T-helper 22 cell (primary cell): ENCODE results near the gene SERF2.
"Not testable (repeated sequence)": the region's sequence is repeated elsewhere in the genome, so short reads cannot be mapped to it uniquely, and the experiment has no call there.

ENCODE experiments used
- DNase-seq: peaks from one replicate; pipeline ENCODE4 v3.0.0-alpha.2; 2020; ENCODE audit warnings: low read depth

SERF2 gene

DNA sequence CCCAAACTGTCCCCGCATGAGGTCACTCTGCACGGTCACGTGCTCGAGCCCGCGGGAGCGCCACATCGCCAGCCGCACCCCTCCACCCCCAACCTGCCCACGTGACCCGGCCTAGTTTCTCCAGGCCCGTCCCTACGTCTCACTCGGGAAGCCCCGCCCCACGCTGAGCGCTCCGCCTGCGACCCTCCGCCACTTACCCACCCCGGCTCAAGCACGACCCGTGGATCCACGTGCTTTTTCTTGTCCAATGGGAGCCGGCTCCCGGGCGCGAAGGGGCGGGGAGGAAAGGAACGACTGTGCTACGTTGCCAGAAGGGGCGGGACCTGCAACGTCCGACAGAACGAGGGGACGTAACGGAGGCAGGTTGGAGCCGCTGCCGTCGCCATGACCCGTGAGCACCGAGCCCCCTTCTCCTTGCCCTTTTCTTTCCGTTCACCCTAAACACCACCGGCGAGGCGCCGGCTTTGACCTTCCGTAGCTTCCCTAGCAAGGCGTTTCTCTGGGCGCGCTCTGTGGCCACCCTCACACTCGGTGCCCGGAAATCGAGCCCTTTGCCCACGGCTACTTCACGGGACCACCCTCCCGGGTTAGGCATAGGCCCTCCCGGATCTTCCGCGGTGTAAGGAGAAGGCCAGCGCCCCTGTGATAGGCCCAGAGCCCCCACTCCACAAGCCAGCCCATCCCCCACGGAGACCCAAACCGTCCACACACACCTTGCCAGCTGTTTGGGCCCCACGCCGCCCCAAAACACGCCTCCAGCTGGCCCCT is at the start of gene SERF2:
Gene SERF2, plus strand, starts transcription at position 328 of the 768 bp plus-strand sequence. Its CDS starts 57 bp downstream, at position 385.
- DNase-seq = peak; percentile 99

- peak; percentile 78 for DNase-seq
These were observed 45.7 kb upstream of the SERF2 start, which contains the start of gene PDIA3 for GRCh38 chr15:43746245-43746902. TSS of gene PDIA3 (plus strand) at chr15:43746438. CDS start at chr15:43746540, 102 bp downstream.

- not testable (repeated sequence) for DNase-seq
These were observed 45.2 kb upstream of the SERF2 start for GRCh38 chr15:43746903-43747309.

GRCh38 chr15:43748376-43748775 is 43.7 kb upstream of the SERF2 start:
- DNase-seq = no peak

DNA sequence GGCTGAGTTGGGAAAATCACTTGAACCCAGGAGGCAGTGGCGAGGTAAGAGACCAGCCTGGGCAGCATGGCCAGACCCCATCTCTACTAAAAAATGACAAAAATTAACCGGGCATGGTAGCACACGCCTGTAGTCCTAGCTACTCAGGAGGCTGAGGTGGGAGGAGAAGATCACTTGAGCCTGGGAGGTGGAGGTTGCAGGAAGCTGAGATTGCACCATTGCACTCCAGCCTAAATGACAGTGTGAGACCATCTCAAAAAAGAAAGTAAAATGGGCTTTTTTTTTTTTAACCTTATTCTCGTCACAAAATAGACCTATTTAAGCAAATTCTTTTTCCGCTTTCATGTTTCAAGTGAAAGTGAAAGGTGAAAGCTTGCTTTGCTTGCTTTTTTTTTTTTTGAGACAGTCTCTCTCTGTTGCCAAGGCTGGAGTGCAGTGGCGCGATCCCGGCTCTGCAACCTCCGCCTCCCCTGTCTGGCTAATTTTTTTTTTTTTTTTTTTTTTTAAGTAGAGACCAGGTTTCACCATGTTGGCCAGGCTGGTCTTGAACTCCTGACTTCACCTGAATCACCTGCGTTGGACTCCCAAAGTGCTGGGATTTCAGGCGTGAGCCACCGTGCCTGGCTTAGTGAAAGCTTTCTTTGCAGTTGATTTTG is 42.3 kb upstream of the SERF2 start:
- DNase-seq = peak; percentile 30

GRCh38 chr15:43751885-43752284 is 40.2 kb upstream of the SERF2 start:
- DNase-seq = no peak

GRCh38 chr15:43762824-43763223 is 29.3 kb upstream of the SERF2 start:
- DNase-seq = no peak

DNA sequence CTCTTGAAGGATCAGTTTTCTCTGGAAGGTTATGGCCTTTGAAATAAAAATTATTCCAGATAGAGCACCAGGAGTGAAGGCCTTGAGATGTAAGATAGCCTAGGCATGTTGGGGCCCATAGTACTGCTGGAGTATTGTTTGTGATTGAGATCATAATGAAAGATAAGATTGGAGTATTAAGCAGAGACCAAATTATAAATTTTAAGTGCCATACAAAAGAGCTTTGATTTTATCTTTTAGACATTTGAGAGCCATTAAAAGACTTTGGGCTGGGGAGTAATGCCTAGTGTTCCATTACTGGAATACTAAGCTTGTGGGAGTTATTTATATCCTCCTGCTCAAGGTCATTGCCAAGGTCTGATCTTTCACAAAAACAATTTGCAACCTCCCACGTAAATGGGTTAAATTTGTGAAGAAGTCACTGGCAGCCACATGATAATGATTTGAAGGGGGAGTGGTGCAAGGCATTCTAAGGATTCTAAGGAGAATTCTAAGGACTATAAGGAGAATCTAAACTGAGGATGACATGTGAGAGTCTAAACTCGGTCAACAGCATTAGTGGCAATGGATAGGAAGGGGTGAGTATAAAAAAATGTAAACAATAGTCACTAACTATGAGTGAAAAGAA is 28.2 kb upstream of the SERF2 start:
- no peak for DNase-seq

DNA sequence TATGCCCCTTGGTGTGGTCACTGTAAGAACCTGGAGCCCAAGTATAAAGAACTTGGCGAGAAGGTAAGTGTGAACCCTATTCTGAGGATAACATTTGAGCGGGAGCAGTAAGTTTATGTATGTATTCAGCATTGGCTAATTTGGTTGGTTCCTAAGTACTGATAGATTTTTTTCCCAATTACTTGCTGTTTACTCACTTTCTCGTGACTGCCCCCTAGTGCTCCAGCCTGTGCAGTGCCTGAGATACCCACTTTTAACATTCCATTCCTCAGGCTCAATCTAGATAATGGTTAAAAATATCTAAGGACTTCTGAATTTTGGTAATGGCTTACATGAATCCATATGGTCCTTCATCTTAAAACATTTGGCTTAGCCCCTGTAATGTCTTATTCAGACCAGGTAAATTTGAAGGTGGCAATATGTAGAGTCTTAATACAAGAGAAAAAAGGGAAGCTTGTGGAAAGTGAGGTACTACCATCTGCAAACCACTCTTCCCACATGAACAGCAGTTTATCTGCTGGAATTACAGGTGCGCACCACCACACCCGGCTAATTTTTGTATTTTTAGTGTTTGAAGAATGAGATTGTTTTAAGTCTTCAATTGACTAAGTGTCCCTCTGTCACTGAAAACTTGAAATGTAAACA is 22.4 kb upstream of the SERF2 start:
- DNase-seq = no peak

GRCh38 chr15:43771816-43772215 is 20.3 kb upstream of the SERF2 start:
- DNase-seq = no peak

DNA sequence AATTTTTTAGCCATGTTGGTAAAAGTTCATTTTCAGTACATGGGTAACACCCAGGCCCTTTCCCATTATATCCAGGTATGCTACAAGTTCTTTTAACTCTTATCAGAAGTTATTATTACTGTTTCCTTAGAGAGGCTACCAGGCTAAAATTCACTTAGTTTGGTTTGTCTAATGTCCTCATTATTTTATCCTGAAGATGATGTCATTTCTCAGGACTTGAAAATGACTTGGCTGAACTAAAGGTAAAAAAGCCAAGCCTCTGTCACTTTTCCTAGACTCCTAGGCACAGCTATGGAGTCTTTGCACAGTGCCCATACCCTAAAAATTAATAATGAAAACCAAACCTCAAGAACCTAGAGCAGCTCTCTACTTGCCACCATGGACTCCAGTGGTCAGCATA is 19.5 kb upstream of the SERF2 start:
- no peak for DNase-seq

- no peak for DNase-seq
These were observed 18.1 kb upstream of the SERF2 start for GRCh38 chr15:43774062-43774461.

- no peak for DNase-seq
These were observed 16.6 kb upstream of the SERF2 start for GRCh38 chr15:43775411-43775965.

GRCh38 chr15:43776101-43776717 is 15.9 kb upstream of the SERF2 start:
- DNase-seq = no peak

DNA sequence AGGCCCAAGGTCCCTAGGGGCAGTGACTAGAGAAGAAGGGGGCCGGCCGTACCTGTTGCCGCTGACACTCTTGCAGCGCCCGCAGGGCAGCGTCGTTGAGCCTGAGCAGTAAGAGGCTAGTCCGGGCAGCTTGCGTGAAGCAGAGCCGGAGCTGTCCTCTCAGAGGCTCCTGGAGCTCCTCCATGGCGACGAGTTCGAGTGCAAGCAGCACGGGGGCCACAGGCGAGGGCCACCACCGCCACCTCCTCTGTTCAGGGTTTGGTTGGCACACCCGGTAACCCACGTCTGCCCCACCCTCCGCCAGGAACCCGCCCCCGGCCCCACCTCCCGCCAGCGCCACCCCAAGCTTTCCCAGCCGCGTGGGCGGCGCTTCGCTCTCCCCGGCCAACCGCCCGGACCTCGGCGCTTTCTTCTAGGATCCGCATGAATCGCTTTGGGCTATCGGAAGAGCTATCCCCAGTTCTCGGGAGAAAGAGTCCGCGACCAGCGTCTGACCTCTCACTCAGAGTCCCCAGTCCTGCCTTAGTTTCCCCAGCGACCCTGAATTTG is 15.3 kb upstream of the SERF2 start, which contains the start of gene ELL3:
Gene ELL3, minus strand, starts transcription at position 249 of the 549 bp plus-strand sequence. Its CDS starts 65 bp downstream, at position 184.
- DNase-seq = peak; percentile 66

DNA sequence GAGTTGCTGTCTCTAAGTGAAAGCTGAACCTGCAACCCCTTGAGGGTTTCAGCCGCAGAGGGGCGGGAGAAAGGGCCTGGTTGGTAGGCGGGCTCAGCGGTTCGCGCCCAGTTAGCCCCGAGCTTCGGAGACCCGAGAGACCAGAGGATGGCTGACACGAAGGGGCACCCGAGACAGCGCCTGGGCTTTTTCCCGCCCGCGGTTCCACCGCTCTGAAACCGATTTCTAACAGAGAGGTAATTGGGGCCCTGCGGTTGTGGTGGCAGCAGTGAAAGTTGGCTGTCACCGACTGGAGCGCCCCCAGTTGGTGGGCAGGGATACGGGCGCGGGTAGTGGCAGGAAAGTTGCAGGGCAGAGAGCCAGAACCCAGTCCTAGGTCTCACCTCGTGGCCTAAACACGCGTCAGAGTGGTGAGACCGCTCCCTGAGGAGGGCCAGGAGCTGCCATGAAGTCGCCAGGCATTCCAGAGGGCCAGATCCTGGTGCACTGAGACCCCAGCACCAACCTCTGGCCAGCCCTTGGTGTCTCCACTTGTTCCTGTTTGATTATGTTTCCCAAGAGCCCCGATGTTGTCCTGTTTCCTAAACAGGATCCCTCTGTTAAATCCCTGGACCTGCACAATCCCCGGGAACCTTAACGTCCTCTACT is 14.7 kb upstream of the SERF2 start:
- peak; percentile 72 for DNase-seq

- DNase-seq = no peak
These were observed 13.1 kb upstream of the SERF2 start for GRCh38 chr15:43779016-43779415.

DNA sequence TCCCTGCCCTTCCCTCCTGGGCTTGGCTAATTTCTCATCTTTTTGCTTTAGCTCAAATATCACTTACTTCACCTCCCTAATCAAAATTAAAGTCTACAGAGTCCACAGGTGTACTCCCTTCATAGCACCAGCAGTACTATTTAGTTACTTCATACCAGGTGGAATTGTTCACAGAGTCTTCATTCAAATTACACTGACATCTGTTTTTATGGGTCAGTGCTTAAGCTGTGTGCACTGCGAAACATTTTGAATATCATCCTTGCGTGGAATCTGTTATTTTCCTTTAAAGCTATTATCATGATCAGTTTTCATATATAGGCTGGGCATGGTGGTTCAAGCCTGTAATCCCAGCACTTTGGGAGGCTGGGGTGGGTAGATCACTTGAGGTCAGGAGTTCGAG is 2.7 kb upstream of the SERF2 start:
- DNase-seq = no peak

DNA sequence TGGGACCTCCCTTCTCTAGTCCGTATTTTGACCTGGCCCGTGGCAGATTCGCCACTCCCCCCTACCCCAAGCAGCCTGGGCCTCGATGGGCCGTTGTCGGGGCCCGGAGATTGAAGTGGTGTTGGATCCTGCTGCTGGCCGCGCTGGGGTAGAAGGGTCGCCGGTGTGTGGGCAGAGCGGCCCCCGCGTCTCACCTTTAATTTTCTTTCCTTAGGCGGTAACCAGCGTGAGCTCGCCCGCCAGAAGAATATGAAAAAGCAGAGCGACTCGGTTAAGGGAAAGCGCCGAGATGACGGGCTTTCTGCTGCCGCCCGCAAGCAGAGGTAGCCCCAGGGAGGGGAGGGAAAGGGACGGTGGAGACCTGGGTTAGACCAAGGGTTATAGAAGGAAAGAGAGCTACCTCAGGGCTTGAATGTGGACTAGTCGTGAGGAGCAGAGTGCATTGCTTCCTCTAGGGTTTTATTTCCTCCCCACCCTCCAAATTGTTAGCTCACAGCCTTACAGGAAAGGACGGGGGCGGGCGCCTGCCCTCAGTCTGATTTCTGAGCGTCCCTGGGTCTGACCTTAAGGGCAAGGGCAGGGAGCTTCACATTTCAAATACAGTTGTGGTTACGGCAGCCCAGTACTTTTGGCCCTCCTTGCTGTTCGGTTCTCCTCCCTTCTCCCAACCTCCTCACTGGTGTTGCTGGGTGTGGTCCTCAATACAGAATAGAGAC is 799 bp downstream of the SERF2 start:
- DNase-seq = no peak

DNA sequence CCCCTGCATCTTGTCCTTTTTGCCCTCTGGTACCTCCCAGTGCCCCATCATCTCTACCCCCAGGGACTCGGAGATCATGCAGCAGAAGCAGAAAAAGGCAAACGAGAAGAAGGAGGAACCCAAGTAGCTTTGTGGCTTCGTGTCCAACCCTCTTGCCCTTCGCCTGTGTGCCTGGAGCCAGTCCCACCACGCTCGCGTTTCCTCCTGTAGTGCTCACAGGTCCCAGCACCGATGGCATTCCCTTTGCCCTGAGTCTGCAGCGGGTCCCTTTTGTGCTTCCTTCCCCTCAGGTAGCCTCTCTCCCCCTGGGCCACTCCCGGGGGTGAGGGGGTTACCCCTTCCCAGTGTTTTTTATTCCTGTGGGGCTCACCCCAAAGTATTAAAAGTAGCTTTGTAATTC is 1.5 kb downstream of the SERF2 start:
- DNase-seq = no peak
